HEK293T (cell line): ENCODE results near the gene ZC3H12D.

Source experiments
- CTCF ChIA-PET: fragments of 350-600 bp; formaldehyde crosslinking; extraction: SDS; loops from one replicate; lab custom pipeline; 2021; ENCODE audit warnings: antibody characterized with exemption, inconsistent platforms; lab: Yijun Ruan, JAX
- POLR2A ChIA-PET: fragments of 350-600 bp; formaldehyde crosslinking; extraction: SDS; loops from one replicate; lab custom pipeline; 2020; ENCODE audit warnings: antibody characterized with exemption, inconsistent platforms; lab: Yijun Ruan, JAX
- DNase-seq: peaks from one replicate; pipeline ENCODE4 v3.0.0; 2012; ENCODE audit warnings: mixed read lengths; ENCODE audit errors: extremely low spot score
- ARNT ChIP-seq: fragments of 450-650 bp; IDR thresholded peaks from 2 replicates; pipeline ENCODE4 v1.6.1; 2017; ENCODE audit warnings: mild to moderate bottlenecking
- BHLHE40 ChIP-seq: fragments of 450-650 bp; IDR thresholded peaks from 2 replicates; pipeline ENCODE4 v1.6.1; 2016; ENCODE audit warnings: mild to moderate bottlenecking, moderate library complexity, borderline replicate concordance
- CTBP1 ChIP-seq: fragments of 450-650 bp; IDR thresholded peaks from 2 replicates; pipeline ENCODE4 v1.6.1; 2016; ENCODE audit warnings: borderline replicate concordance
- ELF4 ChIP-seq: fragments of 450-650 bp; IDR thresholded peaks from 2 replicates; pipeline ENCODE4 v1.6.1; 2017; ENCODE audit warnings: antibody characterized with exemption
- FOXA1 ChIP-seq: fragments of 450-650 bp; IDR thresholded peaks from 2 replicates; pipeline ENCODE4 v1.6.1; 2016; ENCODE audit warnings: mild to moderate bottlenecking
- FOXK2 ChIP-seq: fragments of 450-650 bp; IDR thresholded peaks from 2 replicates; pipeline ENCODE4 v1.6.1; 2016; ENCODE audit warnings: mild to moderate bottlenecking
- FOXM1 ChIP-seq: fragments of 450-650 bp; IDR thresholded peaks from 2 replicates; pipeline ENCODE4 v1.6.1; 2017; ENCODE audit warnings: mild to moderate bottlenecking, borderline replicate concordance
- HDGF ChIP-seq: fragments of 450-650 bp; IDR thresholded peaks from 2 replicates; pipeline ENCODE4 v1.6.1; 2017; ENCODE audit warnings: antibody characterized with exemption, borderline replicate concordance
- L3MBTL2 ChIP-seq: fragments of 450-650 bp; conservative IDR thresholded peaks from 2 replicates; pipeline ENCODE4 v1.6.1; 2016; ENCODE audit warnings: mild to moderate bottlenecking
- LEF1 ChIP-seq: fragments of 450-650 bp; IDR thresholded peaks from 2 replicates; pipeline ENCODE4 v1.6.1; 2017; ENCODE audit warnings: mild to moderate bottlenecking, borderline replicate concordance
- NFRKB ChIP-seq: fragments of 450-650 bp; IDR thresholded peaks from 2 replicates; pipeline ENCODE4 v1.6.1; 2016; ENCODE audit warnings: mild to moderate bottlenecking, moderate library complexity
- PKNOX1 ChIP-seq: fragments of 450-650 bp; IDR thresholded peaks from 2 replicates; pipeline ENCODE4 v1.6.1; 2016
- SP1 ChIP-seq: fragments of 450-650 bp; IDR thresholded peaks from 2 replicates; pipeline ENCODE4 v1.6.1; 2017
- SUZ12 ChIP-seq: fragments of 450-650 bp; IDR thresholded peaks from 2 replicates; pipeline ENCODE4 v1.6.1; 2016; ENCODE audit warnings: mild to moderate bottlenecking
- TARDBP ChIP-seq: fragments of 450-650 bp; IDR thresholded peaks from 2 replicates; pipeline ENCODE4 v1.6.1; 2016
- ZNF384 ChIP-seq: fragments of 450-650 bp; IDR thresholded peaks from 2 replicates; pipeline ENCODE4 v1.6.1; 2016

Gene ZC3H12D

DNA sequence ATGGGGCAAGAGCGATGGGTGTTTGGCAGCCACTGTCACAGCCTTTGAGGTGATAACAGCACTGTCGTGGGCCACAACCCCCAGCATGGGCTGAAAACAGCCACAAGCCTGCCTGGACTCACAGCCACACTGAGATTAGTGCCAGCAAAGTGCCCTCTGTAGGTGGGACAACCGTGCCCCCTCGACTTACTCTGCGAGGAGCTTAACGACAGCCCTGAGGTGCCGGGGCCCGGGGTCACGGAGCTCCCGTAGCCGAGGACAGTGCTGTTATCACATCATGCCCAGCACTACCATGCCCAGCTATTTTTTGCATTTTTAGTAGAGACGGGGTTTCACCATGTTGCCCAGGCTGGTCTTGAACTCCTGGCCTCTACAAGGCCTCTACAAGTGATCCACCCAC lies 48.2 kb downstream of the ZC3H12D start:
- TF ChIP-seq L3MBTL2 (no peak), ARNT (no peak), LEF1 (no peak), CTBP1 (no peak), SUZ12 (no peak), HDGF (no peak), ZNF384 (no peak), TARDBP (no peak), PKNOX1 (no peak), SP1 (no peak), NFRKB (no peak), FOXK2 (no peak), FOXA1 (no peak)
- DNase-seq = no peak
- ChIA-PET POLR2A (no interaction called here), CTCF (interaction anchor here (0.6 kb wide), 1 partner anchor 10 kb away, joined by 3 read pairs; no protein-coding TSS in a partner anchor)

GRCh38 chr6:149435919-149436586 lies 48.8 kb downstream of the ZC3H12D start:
- ChIA-PET POLR2A (no interaction called here), CTCF (interaction anchor here (0.6 kb wide), 1 partner anchor 11 kb away, joined by 3 read pairs; no protein-coding TSS in a partner anchor)
- TF ChIP-seq SUZ12 (no peak), FOXA1 (no peak), NFRKB (no peak), LEF1 (no peak), ELF4 (no peak), CTBP1 (no peak), FOXM1 (no peak), L3MBTL2 (no peak), BHLHE40 (no peak), TARDBP (no peak), ZNF384 (no peak), ARNT (no peak), SP1 (no peak)
- no peak for DNase-seq

- CTCF ChIA-PET = interaction anchor here (1.4 kb wide), 1 partner anchor 405 kb away, joined by 4 read pairs; no protein-coding TSS in a partner anchor
Observed at GRCh38 chr6:149433881-149434280, 50.9 kb downstream of the ZC3H12D start.

DNA sequence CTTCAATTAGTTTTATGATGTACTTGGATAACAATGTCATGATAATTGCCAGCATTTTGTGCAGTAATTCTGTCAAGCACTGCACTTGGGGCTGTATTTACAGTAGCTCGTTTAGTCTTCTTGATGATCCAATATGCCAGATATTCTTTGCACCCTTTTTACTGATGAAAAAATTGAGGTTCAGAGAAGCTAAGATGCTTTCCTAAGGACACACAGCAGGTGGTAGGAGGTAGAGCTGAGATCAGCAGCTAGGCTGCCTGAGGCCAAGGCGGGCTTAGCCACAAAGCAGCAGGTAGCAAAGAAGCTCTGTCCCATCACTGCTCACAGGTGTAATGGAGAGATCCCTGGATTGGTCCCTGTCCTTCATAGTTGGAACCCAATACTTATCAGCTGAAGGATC lies 51.4 kb downstream of the ZC3H12D start:
- no peak for TF ChIP-seq SUZ12
- no peak for TF ChIP-seq L3MBTL2
- TF ChIP-seq FOXM1 = no peak
- TF ChIP-seq CTBP1 = no peak
- no peak for TF ChIP-seq BHLHE40
- no peak for TF ChIP-seq HDGF
- no peak for TF ChIP-seq FOXK2
- TF ChIP-seq ARNT = no peak
- TF ChIP-seq TARDBP = no peak
- no peak for TF ChIP-seq NFRKB
- TF ChIP-seq LEF1 = no peak
- no peak for TF ChIP-seq SP1
- no peak for TF ChIP-seq FOXA1
- TF ChIP-seq PKNOX1 = no peak
- no peak for DNase-seq
- CTCF ChIA-PET = interaction anchor here (1.4 kb wide), 1 partner anchor 405 kb away, joined by 4 read pairs; no protein-coding TSS in a partner anchor
- POLR2A ChIA-PET = no interaction called here

More at GRCh38 chr6:149433881-149434280, 50.9 kb downstream of the ZC3H12D start:
- TF ChIP-seq PKNOX1 (no peak), CTBP1 (no peak), ELF4 (no peak)
- DNase-seq = no peak
- POLR2A ChIA-PET = no interaction called here

DNA sequence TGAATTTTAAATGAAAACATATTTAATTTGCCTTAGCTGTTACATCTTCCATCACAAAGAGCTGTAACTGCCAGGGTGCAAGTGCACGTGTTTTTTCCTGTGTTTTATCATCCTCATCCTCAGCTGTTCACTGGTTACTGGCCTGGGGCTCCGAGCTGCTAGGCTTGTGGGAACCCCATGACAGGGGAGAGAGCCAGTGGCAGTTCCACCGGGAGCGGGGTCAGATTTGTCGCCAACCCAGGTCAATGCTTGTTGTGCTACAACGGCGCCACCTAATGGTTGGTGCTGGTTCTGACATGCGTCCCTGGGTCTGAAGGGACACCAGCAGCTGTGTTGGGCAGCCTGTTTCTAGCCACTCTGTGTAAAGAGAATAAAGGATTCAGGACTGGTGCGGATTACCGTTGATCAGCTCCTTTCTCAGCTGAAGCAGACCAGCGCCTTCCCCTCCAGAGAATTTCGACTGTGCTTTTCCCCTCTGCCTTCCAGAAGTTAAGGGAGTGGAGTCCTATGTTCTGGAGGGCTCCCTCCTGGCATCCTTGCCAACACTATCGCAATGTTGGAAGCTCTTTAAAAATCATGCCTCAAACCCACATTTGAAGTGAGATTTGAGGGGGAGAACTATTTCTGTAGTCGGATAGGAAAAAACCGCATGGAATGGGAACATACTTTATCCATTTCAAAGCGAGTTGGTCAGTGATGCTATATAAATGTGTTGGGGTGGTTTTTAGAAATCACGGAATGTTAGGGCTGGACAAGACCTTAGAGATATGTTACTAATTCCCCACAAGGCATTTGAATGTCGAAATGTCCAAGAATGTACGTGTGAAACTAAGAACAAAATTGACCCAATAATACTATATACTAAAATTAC lies 52.7 kb downstream of the ZC3H12D start:
- peak; percentile 95 for DNase-seq
- TF ChIP-seq L3MBTL2 (no peak), SUZ12 (no peak), LEF1 (no peak), ZNF384 (no peak), FOXM1 (no peak), CTBP1 (no peak)
- ChIA-PET POLR2A (interaction anchor here (0.6 kb wide), 1 partner anchor 94 kb away, joined by 3 read pairs; no protein-coding TSS in a partner anchor), CTCF (interaction anchor here (0.6 to 2.1 kb wide), 33 partner anchors 9 to 1380 kb away, joined by 3 to 13 read pairs (median 5); no protein-coding TSS in a partner anchor)
